A204.1 (cell line): Measurements from ENCODE around the gene ACVR1.

Experiments
- FAIRE-seq: peaks from 2 replicates; lab custom pipeline; 2012; peaks lifted over from hg19 to GRCh38; lab: Jason Lieb, UNC

ACVR1 gene

DNA sequence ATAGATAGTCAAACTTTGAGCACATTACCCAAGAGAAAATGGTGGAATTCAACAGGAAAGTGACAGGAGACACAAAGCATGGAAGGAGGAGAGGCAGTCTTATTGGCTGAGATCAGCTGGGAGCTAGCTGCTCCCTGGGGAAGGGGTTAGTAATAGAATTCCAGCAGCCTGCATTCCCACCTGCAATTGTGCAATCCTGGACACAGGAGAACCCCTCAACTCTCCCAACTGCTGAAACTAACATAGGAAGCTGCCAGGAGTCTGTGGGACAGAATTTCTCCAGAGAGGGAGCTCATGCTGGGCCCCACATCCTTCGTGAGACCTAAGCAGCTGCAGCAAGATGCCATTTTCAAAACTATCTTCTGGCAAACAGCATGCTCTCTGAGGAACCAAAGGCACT, 177.7 kb downstream of the ACVR1 start:
- no peak for FAIRE-seq

DNA sequence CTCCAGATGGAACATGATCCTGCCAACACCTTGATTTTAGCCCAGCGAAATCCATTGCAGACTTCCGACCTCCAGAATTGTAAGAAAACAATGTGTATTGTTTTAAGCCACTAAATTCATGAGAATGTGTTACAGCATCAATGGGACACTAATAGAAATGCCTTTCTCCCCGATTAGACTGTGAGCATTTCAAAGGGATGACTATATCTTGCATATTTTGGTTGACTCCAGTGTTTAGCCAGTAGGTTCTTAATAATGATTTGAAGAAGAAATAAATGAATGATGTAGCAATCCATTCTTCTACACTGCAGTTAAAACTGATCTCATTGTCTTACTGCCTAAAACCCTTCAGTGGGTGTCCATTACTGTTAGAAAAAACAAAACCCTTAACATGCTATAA, 180.1 kb downstream of the ACVR1 start:
- FAIRE-seq = no peak

DNA sequence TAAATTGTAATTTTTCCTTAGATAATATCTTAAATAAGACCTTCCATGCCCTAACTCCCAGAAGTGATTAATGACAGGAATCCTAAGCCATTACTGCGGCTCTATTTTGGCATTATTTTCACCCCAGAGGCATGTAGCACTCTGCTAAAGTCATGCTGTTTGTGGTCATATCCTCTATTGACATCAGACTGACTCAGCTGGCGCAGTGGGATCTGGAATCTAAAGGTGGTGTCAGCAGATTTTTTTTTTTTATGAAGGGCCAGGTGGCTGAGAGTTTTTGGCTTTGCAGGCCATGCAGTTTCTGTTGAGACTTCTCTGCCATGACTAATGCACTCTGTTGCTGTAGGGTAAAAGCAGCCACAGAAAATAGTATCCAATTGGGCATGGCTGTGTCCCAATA, 183.4 kb downstream of the ACVR1 start:
- no peak for FAIRE-seq

DNA sequence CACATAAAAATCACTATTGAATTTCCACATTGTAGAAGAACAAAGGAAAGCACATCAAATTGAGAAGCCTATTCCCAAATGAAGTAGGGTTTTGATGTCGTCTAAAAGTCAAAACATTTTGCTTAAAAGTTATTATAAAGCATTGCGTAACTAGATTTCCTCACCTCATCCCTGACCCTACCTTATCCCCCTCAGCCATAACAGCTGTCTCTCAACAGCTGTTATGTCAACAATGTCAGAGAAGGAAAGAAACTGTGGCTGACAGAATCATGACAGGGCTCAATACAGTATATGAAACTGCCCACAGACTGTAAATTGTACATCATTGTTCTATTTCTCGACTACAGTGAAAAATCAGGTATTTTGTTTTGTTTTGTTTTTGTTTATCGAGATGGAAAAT, 184.4 kb downstream of the ACVR1 start:
- no peak for FAIRE-seq

DNA sequence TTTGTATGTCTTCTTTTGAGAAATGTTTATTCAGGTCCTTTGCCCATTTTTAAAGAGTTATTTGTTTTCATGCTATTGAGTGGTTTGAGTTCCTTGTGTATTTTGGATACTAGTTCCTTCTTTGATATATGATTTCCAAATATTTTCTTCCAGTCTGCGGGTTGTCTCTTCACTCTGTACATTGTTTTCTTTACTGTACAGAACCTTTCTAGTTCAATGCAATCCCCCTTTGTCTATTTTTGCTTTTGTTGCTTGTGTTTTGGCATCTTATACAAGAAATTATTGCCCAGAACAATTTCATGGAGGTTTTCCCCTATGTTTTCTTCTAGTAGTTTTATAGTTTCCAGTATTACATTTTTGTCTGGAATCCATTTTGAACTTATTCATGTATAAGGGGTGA, 185.0 kb downstream of the ACVR1 start:
- FAIRE-seq = no peak
